Osteoblast (primary cell): ENCODE results near the gene RANBP17. TPM values are rescaled to one million over a fixed set of nuclear protein-coding genes. Genes with fewer than 3 reads are reported as not detected.

Experiments
- DNase-seq: peaks from one replicate; pipeline ENCODE4 v3.0.0; 2011; ENCODE audit warnings: low spot score, mixed read lengths; ENCODE audit not compliant: insufficient read length; ENCODE audit errors: missing footprints
- H2AFZ ChIP-seq: 2 replicates; pipeline ENCODE4 v1.6.0; 2011; ENCODE audit warnings: mild to moderate bottlenecking, low read length
- H3K27ac ChIP-seq: 2 replicates; pipeline ENCODE4 v1.5.1; 2011; ENCODE audit warnings: mild to moderate bottlenecking, low read depth, low read length, moderate library complexity
- H3K27me3 ChIP-seq: 2 replicates; pipeline ENCODE4 v1.6.0; 2012; ENCODE audit warnings: mild to moderate bottlenecking, control low read depth, inconsistent platforms, low read length, moderate library complexity; ENCODE audit not compliant: insufficient read depth
- H3K36me3 ChIP-seq: 2 replicates; pipeline ENCODE4 v1.5.1; 2011; ENCODE audit warnings: mild to moderate bottlenecking, low read length, control low read depth, moderate library complexity; ENCODE audit not compliant: insufficient read depth
- H3K4me1 ChIP-seq: 2 replicates; pipeline ENCODE4 v1.5.1; 2011; ENCODE audit warnings: mild to moderate bottlenecking, low read length, control low read depth, moderate library complexity; ENCODE audit not compliant: insufficient read depth
- H3K4me2 ChIP-seq: 2 replicates; pipeline ENCODE4 v1.6.0; 2011; ENCODE audit warnings: mild to moderate bottlenecking, low read length; ENCODE audit not compliant: insufficient read depth
- H3K4me3 ChIP-seq: fragments of 200-600 bp; sonication (generic); 3 replicates; pipeline ENCODE4 v1.5.1; 2012; ENCODE audit warnings: mild to moderate bottlenecking, low read length, inconsistent platforms; ENCODE audit not compliant: insufficient read depth
- H3K79me2 ChIP-seq: 2 replicates; pipeline ENCODE4 v1.6.0; 2012; ENCODE audit warnings: mild to moderate bottlenecking, low read length, control low read depth, inconsistent platforms; ENCODE audit not compliant: insufficient read depth
- H3K9me3 ChIP-seq: 2 replicates; pipeline ENCODE4 v1.5.1; 2011; ENCODE audit warnings: low read depth, low read length, control low read depth
- H4K20me1 ChIP-seq: 2 replicates; pipeline ENCODE4 v1.6.0; 2012; ENCODE audit warnings: mild to moderate bottlenecking, low read length, control low read depth; ENCODE audit not compliant: insufficient read depth
- CTCF ChIP-seq: IDR thresholded peaks from 2 replicates; pipeline ENCODE4 v1.5.1; 2011; ENCODE audit warnings: mild to moderate bottlenecking, low read depth, low read length, moderate library complexity; ENCODE audit errors: extremely low read depth
- total RNA-seq: library from RNA; depleted of rRNA; stranded (reverse); fragments of >200 nt; gene quantifications from 2 replicates; pipeline ENCODE4 v1.2.3, GENCODE V29; 2012

RANBP17 gene
- total RNA-seq, 1 donor: 4.0 TPM

DNA sequence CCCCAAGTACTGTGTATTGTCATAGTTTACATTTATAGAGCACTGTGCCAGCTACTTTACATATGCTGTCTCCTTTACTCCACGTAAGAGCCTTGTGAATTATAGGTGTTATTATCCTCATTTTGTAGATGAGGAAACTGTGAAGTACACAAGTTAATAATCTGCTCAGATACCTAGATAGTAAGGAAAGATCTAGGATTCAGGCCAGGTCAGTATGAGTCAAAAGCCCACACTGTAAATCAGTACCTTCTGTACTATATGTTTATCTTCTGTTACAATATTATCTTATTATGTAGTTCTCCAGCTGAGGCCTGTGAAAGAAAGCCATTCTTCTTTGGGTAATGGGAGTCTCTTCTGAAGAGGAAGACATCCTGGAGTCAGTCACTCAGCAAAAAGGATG is 374.8 kb downstream of the RANBP17 start:
- TF ChIP-seq CTCF: no peak
- no peaks in the 10 kb centered on the region for H3K27me3 ChIP-seq
- no peaks in the 10 kb centered on the region for H4K20me1 ChIP-seq
- no peaks in the 10 kb centered on the region for H3K79me2 ChIP-seq
- no peaks in the 10 kb centered on the region for H3K36me3 ChIP-seq
- H3K4me3 ChIP-seq: no peak overlapping the region
- H3K4me1 ChIP-seq: no peaks in the 10 kb centered on the region
- no peak overlapping the region for H3K27ac ChIP-seq
- no peaks in the 10 kb centered on the region for H3K9me3 ChIP-seq
- H2AFZ ChIP-seq: no peak overlapping the region
- DNase-seq: no peak
- no peak overlapping the region for H3K4me2 ChIP-seq

DNA sequence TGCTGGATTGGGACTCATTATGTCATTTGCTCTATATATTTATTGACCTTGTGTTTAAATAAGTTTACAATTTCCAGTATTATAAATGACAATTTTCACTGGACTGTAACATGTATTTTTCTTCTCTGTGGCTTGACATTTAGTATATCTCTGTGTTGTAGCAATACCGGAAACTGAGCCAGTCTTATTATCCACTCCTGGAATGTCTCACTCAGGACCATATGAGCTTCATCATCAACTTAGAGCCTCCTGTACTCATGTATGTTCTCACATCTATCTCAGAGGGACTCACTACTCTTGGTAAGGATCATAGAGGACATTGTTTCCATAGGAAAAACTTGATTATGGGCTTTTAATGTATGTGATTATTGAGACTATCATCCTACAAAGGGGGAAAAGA is 380.7 kb downstream of the RANBP17 start:
- H3K79me2 ChIP-seq: no peaks in the 10 kb centered on the region
- TF ChIP-seq CTCF: no peak
- H3K4me2 ChIP-seq: no peak overlapping the region
- H3K4me1 ChIP-seq: no peaks in the 10 kb centered on the region
- H2AFZ ChIP-seq: no peak overlapping the region
- H3K27me3 ChIP-seq: no peaks in the 10 kb centered on the region
- no peak overlapping the region for H3K4me3 ChIP-seq
- no peak overlapping the region for H3K27ac ChIP-seq
- DNase-seq: no peak
- H3K9me3 ChIP-seq: no peaks in the 10 kb centered on the region
- H4K20me1 ChIP-seq: no peaks in the 10 kb centered on the region
- H3K36me3 ChIP-seq: no peaks in the 10 kb centered on the region

- H4K20me1 ChIP-seq: no peaks in the 10 kb centered on the region
- H2AFZ ChIP-seq: no peak overlapping the region
- H3K79me2 ChIP-seq: no peaks in the 10 kb centered on the region
- H3K27me3 ChIP-seq: no peaks in the 10 kb centered on the region
- no peak for DNase-seq
- no peaks in the 10 kb centered on the region for H3K9me3 ChIP-seq
- no peak overlapping the region for H3K4me2 ChIP-seq
- no peaks in the 10 kb centered on the region for H3K36me3 ChIP-seq
- no peak overlapping the region for H3K4me3 ChIP-seq
- no peak overlapping the region for H3K27ac ChIP-seq
- no peaks in the 10 kb centered on the region for H3K4me1 ChIP-seq
- TF ChIP-seq CTCF: no peak
Observed at GRCh38 chr5:171246231-171246630, 384.4 kb downstream of the RANBP17 start.

GRCh38 chr5:171249460-171249859 is 387.6 kb downstream of the RANBP17 start:
- no peak for DNase-seq
- no peak for TF ChIP-seq CTCF
- H2AFZ ChIP-seq: no peak overlapping the region
- no peaks in the 10 kb centered on the region for H4K20me1 ChIP-seq
- no peaks in the 10 kb centered on the region for H3K27me3 ChIP-seq
- no peaks in the 10 kb centered on the region for H3K36me3 ChIP-seq
- H3K4me2 ChIP-seq: no peak overlapping the region
- H3K79me2 ChIP-seq: no peaks in the 10 kb centered on the region
- H3K27ac ChIP-seq: no peak overlapping the region
- no peaks in the 10 kb centered on the region for H3K4me1 ChIP-seq
- no peak overlapping the region for H3K4me3 ChIP-seq
- no peaks in the 10 kb centered on the region for H3K9me3 ChIP-seq
